Karpas-422 (cell line): ENCODE measurements around the gene HOXC10. TPM values are rescaled to one million over a fixed set of nuclear protein-coding genes. Genes with fewer than 3 reads are reported as not detected.

ENCODE experiments used
- DNase-seq: peaks from one replicate; pipeline ENCODE4 v3.0.0-alpha.2; 2015
- H2AFZ ChIP-seq: fragments of 200-600 bp; sonication (generic); 2 replicates; pipeline ENCODE4 v1.6.1; 2014; ENCODE audit warnings: antibody characterized with exemption, low read length, mixed read lengths
- H3K27ac ChIP-seq: fragments of 200-600 bp; sonication (generic); 2 replicates; pipeline ENCODE4 v1.5.1; 2014; ENCODE audit warnings: mild to moderate bottlenecking, low read length, moderate library complexity
- H3K27me3 ChIP-seq: fragments of 200-600 bp; sonication (generic); 2 replicates; pipeline ENCODE4 v1.6.1; 2014; ENCODE audit warnings: low read length, mixed read lengths
- H3K36me3 ChIP-seq: fragments of 200-600 bp; sonication (generic); 2 replicates; pipeline ENCODE4 v1.6.1; 2014; ENCODE audit warnings: low read length, mixed read lengths; ENCODE audit not compliant: insufficient read depth
- H3K4me1 ChIP-seq: fragments of 200-600 bp; sonication (generic); 2 replicates; pipeline ENCODE4 v1.6.1; 2014; ENCODE audit warnings: mild to moderate bottlenecking, low read length, mixed read lengths
- H3K4me2 ChIP-seq: fragments of 200-600 bp; sonication (generic); 2 replicates; pipeline ENCODE4 v1.6.1; 2014; ENCODE audit warnings: low read length, low read depth, mild to moderate bottlenecking; ENCODE audit not compliant: poor library complexity, severe bottlenecking
- H3K4me3 ChIP-seq: fragments of 200-600 bp; sonication (generic); 2 replicates; pipeline ENCODE4 v1.5.1; 2014; ENCODE audit warnings: mild to moderate bottlenecking, antibody characterized with exemption, low read length, mixed read lengths
- H3K79me2 ChIP-seq: fragments of 200-600 bp; sonication (generic); 2 replicates; pipeline ENCODE4 v1.6.1; 2014; ENCODE audit warnings: mild to moderate bottlenecking, low read length, mixed read lengths
- H3K9ac ChIP-seq: fragments of 200-600 bp; sonication (generic); 2 replicates; pipeline ENCODE4 v1.6.0; 2014; ENCODE audit warnings: low read length
- H3K9me2 ChIP-seq: fragments of 200-600 bp; sonication (generic), shearing (Covaris generic); replicated peaks from 2 replicates; pipeline ENCODE4 v1.6.0; 2014; ENCODE audit warnings: mild to moderate bottlenecking, low read length, moderate library complexity; ENCODE audit not compliant: insufficient read depth
- H3K9me3 ChIP-seq: fragments of 300-700, 200-600 bp; sonication (generic); 2 replicates; pipeline ENCODE4 v1.6.1; 2014; ENCODE audit warnings: low read length, mixed read lengths
- H4K20me1 ChIP-seq: fragments of 200-600 bp; sonication (generic); 2 replicates; pipeline ENCODE4 v1.6.1; 2014; ENCODE audit warnings: mild to moderate bottlenecking, antibody characterized with exemption, low read length, low read depth; ENCODE audit not compliant: insufficient read depth
- total RNA-seq: library from RNA; depleted of rRNA; stranded (reverse); fragments of >200 nt; shearing (Covaris generic); gene quantifications from 2 replicates; pipeline ENCODE4 v1.2.3, GENCODE V29; 2014; ENCODE audit warnings: low replicate concordance

The HOXC10 gene
- total RNA-seq, 1 experiment from 2014 or later: not detected

GRCh38 chr12:53959314-53959713 is 25.6 kb upstream of the HOXC10 start:
- DNase-seq: no peak
- Histone ChIP-seq H3K79me2 (no peaks in the 10 kb centered on the region), H3K36me3 (no peaks in the 10 kb centered on the region), H2AFZ (no peak overlapping the region), H3K9me2 (no peaks in the 10 kb centered on the region), H4K20me1 (no peaks in the 10 kb centered on the region; the same call in 1 of the 2 replicates), H3K27ac (no peak overlapping the region), H3K4me3 (no peak overlapping the region), H3K27me3 (no peaks in the 10 kb centered on the region), H3K4me2 (no peak overlapping the region), H3K9ac (no peak overlapping the region), H3K4me1 (no peaks in the 10 kb centered on the region; the same call in 1 of the 2 replicates), H3K9me3 (no peaks in the 10 kb centered on the region)

DNA sequence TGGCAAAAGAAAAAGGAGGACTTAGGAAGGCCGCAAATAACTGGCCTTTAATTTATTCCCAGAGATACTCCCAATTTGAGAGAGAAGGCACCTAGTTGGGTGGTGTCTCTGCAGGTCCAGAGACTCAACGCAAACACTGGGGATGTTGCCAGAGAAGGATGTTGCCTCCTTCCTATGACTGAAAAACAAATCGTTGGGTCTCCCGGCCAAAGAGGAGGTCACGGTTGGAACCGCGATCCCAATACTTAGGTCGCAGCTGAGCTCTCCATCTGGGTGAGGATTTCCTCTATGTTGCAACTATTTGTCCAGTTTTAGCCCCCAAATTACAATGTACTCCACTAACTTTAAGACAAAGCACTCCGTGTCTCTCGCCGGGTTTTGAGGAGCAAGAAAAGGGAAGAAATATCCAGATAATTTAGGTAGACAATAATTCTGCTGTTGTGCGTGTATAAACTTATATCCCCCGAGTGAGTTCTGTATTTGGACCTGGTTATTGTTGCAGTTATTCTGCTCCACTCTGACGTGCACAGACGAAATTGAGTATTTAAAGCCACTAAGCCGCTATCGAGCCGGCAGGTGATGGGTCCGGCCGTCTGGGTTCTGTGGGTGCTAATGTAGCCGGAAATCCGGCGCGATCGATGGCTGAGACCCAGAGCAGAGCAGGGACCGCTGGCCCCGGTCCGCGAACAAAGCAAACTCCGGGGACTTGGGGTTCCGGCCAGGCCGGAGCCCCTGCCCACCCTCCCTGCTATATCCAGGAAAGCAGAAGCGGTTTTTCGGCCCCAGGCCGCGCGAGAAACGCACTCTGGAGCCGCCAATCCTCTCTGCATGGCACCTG is 24.5 kb upstream of the HOXC10 start:
- Histone ChIP-seq H3K36me3 (no peaks in the 10 kb centered on the region), H3K79me2 (no peaks in the 10 kb centered on the region), H3K27ac (no peak overlapping the region), H3K9ac (no peak overlapping the region), H3K4me3 (no peak overlapping the region), H3K9me3 (no peaks in the 10 kb centered on the region), H3K27me3 (no peaks in the 10 kb centered on the region), H4K20me1 (no peaks in the 10 kb centered on the region; the same call in 1 of the 2 replicates), H3K4me2 (no peak overlapping the region), H3K9me2 (no peaks in the 10 kb centered on the region), H2AFZ (no peak overlapping the region), H3K4me1 (peaks cover 11% of the 10 kb centered on the region)
- no peak for DNase-seq

- H3K79me2 ChIP-seq: no peaks in the 10 kb centered on the region
- H3K9ac ChIP-seq: no peak overlapping the region
- H2AFZ ChIP-seq: no peak overlapping the region
- no peak overlapping the region for H3K4me2 ChIP-seq
- H3K36me3 ChIP-seq: no peaks in the 10 kb centered on the region
- H3K27me3 ChIP-seq: no peaks in the 10 kb centered on the region
- no peak for DNase-seq
- no peaks in the 10 kb centered on the region for H3K9me2 ChIP-seq
- H3K4me1 ChIP-seq: peaks cover 11% of the 10 kb centered on the region
- no peak overlapping the region for H3K27ac ChIP-seq
- no peaks in the 10 kb centered on the region; the same call in 1 of the 2 replicates for H4K20me1 ChIP-seq
- H3K9me3 ChIP-seq: no peaks in the 10 kb centered on the region
- no peak overlapping the region for H3K4me3 ChIP-seq
Measured at GRCh38 chr12:53961025-53961761, 23.8 kb upstream of the HOXC10 start.

DNA sequence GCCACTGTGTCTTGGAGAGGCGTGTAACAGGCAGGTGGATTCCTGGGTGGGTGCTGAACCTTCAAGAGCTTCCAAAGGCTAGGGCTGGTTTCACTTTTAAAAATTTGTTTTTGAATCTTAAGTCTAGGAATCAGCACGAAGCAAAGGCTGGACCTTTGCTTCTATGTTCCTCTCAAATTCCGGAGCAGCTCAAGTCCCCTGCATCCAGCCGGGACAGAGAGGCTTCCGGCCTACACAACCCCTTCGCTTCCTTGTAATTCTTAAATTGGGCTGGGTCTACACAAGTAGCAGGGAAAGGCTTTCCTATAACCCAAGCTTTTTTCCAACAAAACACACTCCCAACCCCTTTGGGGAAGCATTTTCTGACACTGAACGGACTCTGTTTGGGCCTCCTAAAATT is 21.9 kb upstream of the HOXC10 start:
- no peak overlapping the region for H2AFZ ChIP-seq
- H3K9me2 ChIP-seq: no peaks in the 10 kb centered on the region
- H3K4me1 ChIP-seq: peaks cover 11% of the 10 kb centered on the region
- no peak overlapping the region for H3K9ac ChIP-seq
- no peak overlapping the region for H3K27ac ChIP-seq
- DNase-seq: no peak
- no peaks in the 10 kb centered on the region for H3K27me3 ChIP-seq
- no peak overlapping the region for H3K4me2 ChIP-seq
- no peaks in the 10 kb centered on the region; the same call in 1 of the 2 replicates for H4K20me1 ChIP-seq
- no peaks in the 10 kb centered on the region for H3K79me2 ChIP-seq
- H3K36me3 ChIP-seq: no peaks in the 10 kb centered on the region
- H3K9me3 ChIP-seq: no peaks in the 10 kb centered on the region
- no peak overlapping the region for H3K4me3 ChIP-seq

DNA sequence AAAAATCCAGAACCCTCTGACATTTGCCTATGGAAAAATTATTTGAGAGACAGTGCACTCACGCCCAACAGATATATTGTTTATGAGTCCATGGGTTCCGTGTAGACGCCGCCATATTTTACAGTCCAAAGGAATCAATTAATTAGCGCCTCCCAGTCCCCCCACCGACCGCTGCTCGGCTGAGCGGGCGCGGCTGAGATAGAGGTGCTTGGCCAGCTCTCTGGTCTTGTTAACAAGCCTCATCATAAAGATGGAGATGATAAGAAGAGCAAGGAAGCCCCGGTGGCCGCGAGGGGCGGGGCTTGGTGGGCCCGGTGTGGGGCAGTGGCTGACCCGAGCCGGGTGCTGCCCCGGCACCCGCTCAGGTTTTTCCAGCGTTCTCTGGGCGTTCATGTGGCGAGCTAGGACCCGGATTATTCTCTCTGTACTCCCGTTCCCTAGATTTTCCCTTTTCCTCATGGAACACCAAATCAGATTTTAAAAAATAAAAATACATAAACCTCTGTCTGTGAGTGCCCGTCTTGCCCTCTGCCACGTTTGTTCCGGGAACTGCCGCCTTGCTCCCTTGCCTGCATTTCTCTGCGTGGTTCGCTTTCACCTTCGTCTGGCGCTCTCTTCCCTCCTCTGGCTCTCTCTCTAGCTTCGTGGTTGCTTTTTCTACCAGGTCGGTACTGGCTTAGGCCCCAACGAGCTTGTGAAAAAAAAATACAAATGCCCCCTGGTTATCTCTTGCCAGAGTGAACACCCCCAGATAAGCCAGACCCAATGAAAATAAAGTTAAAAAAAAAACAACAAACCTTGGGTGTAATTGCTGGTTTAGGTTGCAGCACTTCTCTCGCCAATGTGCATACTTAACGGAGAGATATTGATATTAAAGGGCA is 21.3 kb upstream of the HOXC10 start:
- H3K4me1 ChIP-seq: peaks cover 11% of the 10 kb centered on the region
- no peak overlapping the region for H3K27ac ChIP-seq
- H3K4me2 ChIP-seq: no peak overlapping the region
- no peaks in the 10 kb centered on the region for H3K27me3 ChIP-seq
- no peaks in the 10 kb centered on the region for H3K9me3 ChIP-seq
- H3K9ac ChIP-seq: no peak overlapping the region
- no peak overlapping the region for H2AFZ ChIP-seq
- no peaks in the 10 kb centered on the region for H3K9me2 ChIP-seq
- H3K79me2 ChIP-seq: no peaks in the 10 kb centered on the region
- H3K36me3 ChIP-seq: no peaks in the 10 kb centered on the region
- DNase-seq: no peak
- no peaks in the 10 kb centered on the region; the same call in 1 of the 2 replicates for H4K20me1 ChIP-seq
- H3K4me3 ChIP-seq: no peak overlapping the region

DNA sequence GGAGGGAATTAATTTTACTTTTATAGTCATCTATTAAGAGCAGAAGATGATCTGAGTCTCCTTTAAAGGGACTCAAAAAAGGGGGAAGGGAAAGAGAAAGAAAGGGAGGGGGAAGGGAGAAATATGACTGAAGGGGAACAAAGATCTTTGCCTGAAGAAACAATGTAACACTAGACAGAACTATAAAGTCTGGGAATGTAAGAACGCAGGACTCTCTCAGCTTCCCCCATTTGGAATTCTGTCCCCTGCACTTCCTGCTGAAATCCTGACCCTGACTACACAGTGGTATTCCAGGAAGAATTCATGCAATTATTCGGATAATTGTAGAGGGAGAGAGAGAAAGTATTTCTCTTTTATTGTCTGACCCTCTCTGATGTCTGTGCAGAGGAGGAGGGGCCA is 20.6 kb upstream of the HOXC10 start:
- H2AFZ ChIP-seq: no peak overlapping the region
- H3K79me2 ChIP-seq: no peaks in the 10 kb centered on the region
- no peak for DNase-seq
- H3K4me3 ChIP-seq: no peak overlapping the region
- H4K20me1 ChIP-seq: no peaks in the 10 kb centered on the region; the same call in 1 of the 2 replicates
- no peaks in the 10 kb centered on the region for H3K9me2 ChIP-seq
- H3K27ac ChIP-seq: no peak overlapping the region
- no peak overlapping the region for H3K4me2 ChIP-seq
- H3K9ac ChIP-seq: no peak overlapping the region
- H3K9me3 ChIP-seq: no peaks in the 10 kb centered on the region
- H3K4me1 ChIP-seq: peaks cover 11% of the 10 kb centered on the region
- no peaks in the 10 kb centered on the region for H3K27me3 ChIP-seq
- H3K36me3 ChIP-seq: no peaks in the 10 kb centered on the region

- H3K4me3 ChIP-seq: no peak overlapping the region
- DNase-seq: no peak
Measured at GRCh38 chr12:53965281-53966084, 19.5 kb upstream of the HOXC10 start.

More at GRCh38 chr12:53965281-53966084, 19.5 kb upstream of the HOXC10 start:
- H3K9ac ChIP-seq: no peak overlapping the region
- H3K4me1 ChIP-seq: peaks cover 11% of the 10 kb centered on the region
- no peaks in the 10 kb centered on the region for H3K27me3 ChIP-seq
- H3K4me2 ChIP-seq: no peak overlapping the region
- H3K27ac ChIP-seq: no peak overlapping the region
- no peaks in the 10 kb centered on the region for H3K79me2 ChIP-seq
- no peaks in the 10 kb centered on the region for H3K9me3 ChIP-seq
- no peaks in the 10 kb centered on the region for H3K9me2 ChIP-seq
- no peak overlapping the region for H2AFZ ChIP-seq
- no peaks in the 10 kb centered on the region for H3K36me3 ChIP-seq
- H4K20me1 ChIP-seq: no peaks in the 10 kb centered on the region; the same call in 1 of the 2 replicates
